ENCODE results near the gene KCNH1.
"Not testable (repeated sequence)": the region's sequence is repeated elsewhere in the genome, so short reads cannot be mapped to it uniquely, and the experiment has no call there.

GRCh38 chr1:211011128-211011527 lies 122.8 kb downstream of the KCNH1 start:
- not testable (repeated sequence) for TF ChIP-seq POLR2A (IDR thresholded peaks at IDR 0.05)
- TF ChIP-seq, protein P1, sequence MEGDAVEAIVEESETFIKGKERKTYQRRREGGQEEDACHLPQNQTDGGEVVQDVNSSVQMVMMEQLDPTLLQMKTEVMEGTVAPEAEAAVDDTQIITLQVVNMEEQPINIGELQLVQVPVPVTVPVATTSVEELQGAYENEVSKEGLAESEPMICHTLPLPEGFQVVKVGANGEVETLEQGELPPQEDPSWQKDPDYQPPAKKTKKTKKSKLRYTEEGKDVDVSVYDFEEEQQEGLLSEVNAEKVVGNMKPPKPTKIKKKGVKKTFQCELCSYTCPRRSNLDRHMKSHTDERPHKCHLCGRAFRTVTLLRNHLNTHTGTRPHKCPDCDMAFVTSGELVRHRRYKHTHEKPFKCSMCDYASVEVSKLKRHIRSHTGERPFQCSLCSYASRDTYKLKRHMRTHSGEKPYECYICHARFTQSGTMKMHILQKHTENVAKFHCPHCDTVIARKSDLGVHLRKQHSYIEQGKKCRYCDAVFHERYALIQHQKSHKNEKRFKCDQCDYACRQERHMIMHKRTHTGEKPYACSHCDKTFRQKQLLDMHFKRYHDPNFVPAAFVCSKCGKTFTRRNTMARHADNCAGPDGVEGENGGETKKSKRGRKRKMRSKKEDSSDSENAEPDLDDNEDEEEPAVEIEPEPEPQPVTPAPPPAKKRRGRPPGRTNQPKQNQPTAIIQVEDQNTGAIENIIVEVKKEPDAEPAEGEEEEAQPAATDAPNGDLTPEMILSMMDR (IDR thresholded peaks at IDR 0.05): not testable (repeated sequence)

Measured in prostate gland (tissue), 2 donors.